ENCODE results near the gene WDPCP. TPM values are rescaled to one million over a fixed set of nuclear protein-coding genes. Genes with fewer than 3 reads are reported as not detected.

Gene WDPCP
- total RNA-seq, 4 donors from 2014 or later = 15.9 to 18.5 (median 17.4) TPM

DNA sequence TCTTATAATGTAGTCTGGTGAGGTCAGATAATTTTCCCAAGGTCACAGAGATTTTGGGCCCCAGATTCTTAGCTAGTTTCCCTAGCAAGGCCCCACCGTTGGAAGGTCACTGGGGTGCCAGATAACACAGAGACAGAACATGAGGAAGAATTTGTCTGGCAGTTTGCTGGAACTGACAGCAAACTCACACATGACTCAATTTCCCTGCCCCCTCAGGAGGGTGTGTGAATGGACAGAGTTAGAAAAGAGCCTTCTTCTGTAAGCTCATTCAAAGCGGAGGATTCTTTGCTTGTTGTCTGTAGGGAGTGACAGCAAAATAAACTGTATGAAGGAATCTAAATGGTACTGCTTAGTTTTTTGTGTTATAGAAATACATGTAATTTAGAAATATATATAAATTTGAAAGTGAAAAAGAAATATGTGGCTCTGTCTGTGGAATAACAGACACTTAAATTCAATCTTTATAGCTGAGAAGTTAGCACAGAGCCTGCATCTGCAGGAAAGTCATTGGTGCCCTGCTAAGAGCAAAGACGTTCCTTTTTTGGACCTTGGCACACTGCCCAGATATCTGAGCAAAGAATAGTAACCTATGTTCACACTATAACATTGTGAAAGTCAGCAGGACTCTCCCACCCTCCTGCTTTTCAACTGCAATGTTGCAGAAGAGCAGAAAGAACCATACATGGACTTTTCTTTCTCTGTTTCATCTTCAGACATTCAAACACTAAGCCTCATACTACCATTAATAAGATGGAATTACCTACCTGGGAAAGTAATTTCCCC, 2.5 kb upstream of the WDPCP start:
- ATAC-seq (ENCODE audit: low FRiP score) = no peak
- no peak for DNase-seq (ENCODE audit: low spot score)
- TF ChIP-seq, protein P1, sequence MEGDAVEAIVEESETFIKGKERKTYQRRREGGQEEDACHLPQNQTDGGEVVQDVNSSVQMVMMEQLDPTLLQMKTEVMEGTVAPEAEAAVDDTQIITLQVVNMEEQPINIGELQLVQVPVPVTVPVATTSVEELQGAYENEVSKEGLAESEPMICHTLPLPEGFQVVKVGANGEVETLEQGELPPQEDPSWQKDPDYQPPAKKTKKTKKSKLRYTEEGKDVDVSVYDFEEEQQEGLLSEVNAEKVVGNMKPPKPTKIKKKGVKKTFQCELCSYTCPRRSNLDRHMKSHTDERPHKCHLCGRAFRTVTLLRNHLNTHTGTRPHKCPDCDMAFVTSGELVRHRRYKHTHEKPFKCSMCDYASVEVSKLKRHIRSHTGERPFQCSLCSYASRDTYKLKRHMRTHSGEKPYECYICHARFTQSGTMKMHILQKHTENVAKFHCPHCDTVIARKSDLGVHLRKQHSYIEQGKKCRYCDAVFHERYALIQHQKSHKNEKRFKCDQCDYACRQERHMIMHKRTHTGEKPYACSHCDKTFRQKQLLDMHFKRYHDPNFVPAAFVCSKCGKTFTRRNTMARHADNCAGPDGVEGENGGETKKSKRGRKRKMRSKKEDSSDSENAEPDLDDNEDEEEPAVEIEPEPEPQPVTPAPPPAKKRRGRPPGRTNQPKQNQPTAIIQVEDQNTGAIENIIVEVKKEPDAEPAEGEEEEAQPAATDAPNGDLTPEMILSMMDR (IDR thresholded peaks at IDR 0.05) = no peak

- ATAC-seq (ENCODE audit: low FRiP score) = peak; percentile 41
- TF ChIP-seq, protein P1 (IDR thresholded peaks at IDR 0.05) = no peak
- no peak for DNase-seq (ENCODE audit: low spot score)
Measured at GRCh38 chr2:63589148-63589958, 1.1 kb upstream of the WDPCP start.

GRCh38 chr2:63587814-63588384, 378 bp downstream of the WDPCP start:
- ATAC-seq (ENCODE audit: low FRiP score) = peak; percentile 28

DNA sequence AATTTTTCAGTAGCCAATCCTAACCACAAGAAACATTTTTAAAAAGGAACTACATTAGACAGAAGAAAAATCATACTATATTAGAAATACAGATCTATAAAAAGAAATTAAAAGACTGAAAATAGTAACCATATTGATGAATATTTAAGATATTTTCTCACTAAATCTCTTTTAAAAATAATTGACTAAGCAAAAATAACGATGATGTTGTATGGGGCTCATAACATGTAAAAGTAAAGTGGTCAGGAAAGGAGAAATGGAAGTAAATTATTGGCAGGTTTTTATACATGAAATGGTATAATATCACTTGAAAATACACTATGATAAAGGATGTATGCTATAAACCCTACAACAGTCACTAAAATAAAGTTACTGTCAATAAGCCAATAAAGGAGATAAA, 5.4 kb downstream of the WDPCP start:
- TF ChIP-seq, protein P1 (IDR thresholded peaks at IDR 0.05) = no peak
- ATAC-seq (ENCODE audit: low FRiP score) = no peak
- no peak for DNase-seq (ENCODE audit: low spot score)

More at GRCh38 chr2:63587814-63588384, 378 bp downstream of the WDPCP start:
- TF ChIP-seq, protein P1 (IDR thresholded peaks at IDR 0.05) = no peak
- no peak for DNase-seq (ENCODE audit: low spot score)

DNA sequence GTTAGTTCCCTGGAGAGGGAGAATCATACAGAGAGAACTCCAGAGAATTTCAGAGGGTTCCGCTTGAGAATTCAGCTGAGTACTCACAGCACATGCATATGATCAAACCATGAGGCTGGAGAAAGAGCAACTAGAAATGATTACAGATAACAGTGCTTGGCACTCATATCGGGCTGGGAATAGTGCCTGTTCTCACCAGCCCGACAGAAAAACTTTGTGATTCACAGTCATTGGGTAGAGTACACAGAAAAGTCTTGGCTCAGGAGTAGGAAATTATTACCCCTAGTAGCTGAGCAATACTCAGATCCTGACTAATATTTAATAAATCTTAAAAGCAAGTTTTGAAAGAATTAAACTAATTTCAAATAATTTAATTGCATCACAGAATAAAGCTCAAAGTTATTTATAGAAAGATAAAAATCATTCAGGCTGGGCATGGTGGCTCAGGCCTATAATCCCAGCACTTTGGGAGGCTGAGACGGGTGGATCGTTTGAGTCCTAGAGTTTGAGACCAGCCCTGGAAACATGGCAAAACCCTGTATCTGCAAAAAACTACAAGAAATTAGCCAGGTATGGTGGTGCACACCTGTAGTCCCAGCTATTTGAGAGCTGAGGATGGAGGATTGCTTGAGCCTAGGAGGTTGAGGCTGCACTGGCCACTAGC, 6.8 kb downstream of the WDPCP start:
- no peak for DNase-seq (ENCODE audit: low spot score)
- peak; percentile 93 for ATAC-seq (ENCODE audit: low FRiP score)
- TF ChIP-seq, protein P1 (IDR thresholded peaks at IDR 0.05) = no peak

GRCh38 chr2:63580651-63581297, 7.5 kb downstream of the WDPCP start:
- no peak for ATAC-seq (ENCODE audit: low FRiP score)
- DNase-seq (ENCODE audit: low spot score) = no peak
- TF ChIP-seq, protein P1 (IDR thresholded peaks at IDR 0.05) = no peak
